Measurements from ENCODE around the gene RNF40. TPM values are rescaled to one million over a fixed set of nuclear protein-coding genes. Genes with fewer than 3 reads are reported as not detected.

Gene RNF40
- total RNA-seq, 1 experiment from 2014 or later: 114 TPM

- H3K27me3 ChIP-seq (ENCODE audit: control insufficient read depth, insufficient read depth, low read length): no peaks in the 10 kb centered on the region
- in situ Hi-C loops (cut with HindIII; ENCODE audit: low pct_unique_long_range_greater_than_20kb, low sequenced_read_pairs) (no loop called here), intact Hi-C loops (cut with micrococcal nuclease; ENCODE audit: unreplicated experiment) (no loop called here)
- no peak overlapping the region for H3K4me3 ChIP-seq (ENCODE audit: low read depth in 2 of 2, low read length in 2 of 2)
- no peaks in the 10 kb centered on the region for H3K9me3 ChIP-seq (ENCODE audit: control insufficient read depth, insufficient read depth, low read depth, low read length)
- ChIA-PET CTCF (interaction anchor here (0.6 kb wide), 1 partner anchor 26 kb away, joined by 3 read pairs; no protein-coding TSS in a partner anchor), POLR2A (interaction anchor here (0.6 kb wide), 2 partner anchors 36 to 118 kb away, joined by 3 read pairs; no protein-coding TSS in a partner anchor)
- H3K36me3 ChIP-seq (ENCODE audit: control insufficient read depth, insufficient read depth, low read length): peaks cover 8% of the 10 kb centered on the region; the same call in 1 of the 2 replicates
- ATAC-seq (no peak), DNase-seq (ENCODE audit: low read depth, low spot score) (no peak)
- H3K27ac ChIP-seq (ENCODE audit: low read length): no peak overlapping the region
- no TSS peak for BruUV-seq (replicated peaks)
- TF ChIP-seq TCF7L2 (IDR thresholded peaks at IDR 0.05; ENCODE audit: low read depth, low read length) (no peak), CTCF (IDR thresholded peaks at IDR 0.05) (no peak), SIN3A (IDR thresholded peaks at IDR 0.05; ENCODE audit: borderline replicate concordance, insufficient read depth, low read depth, low read length) (no peak), POLR2AphosphoS5 (IDR thresholded peaks at IDR 0.05; ENCODE audit: low read depth, low read length) (no peak)
- TF ChIP-seq, protein P1, sequence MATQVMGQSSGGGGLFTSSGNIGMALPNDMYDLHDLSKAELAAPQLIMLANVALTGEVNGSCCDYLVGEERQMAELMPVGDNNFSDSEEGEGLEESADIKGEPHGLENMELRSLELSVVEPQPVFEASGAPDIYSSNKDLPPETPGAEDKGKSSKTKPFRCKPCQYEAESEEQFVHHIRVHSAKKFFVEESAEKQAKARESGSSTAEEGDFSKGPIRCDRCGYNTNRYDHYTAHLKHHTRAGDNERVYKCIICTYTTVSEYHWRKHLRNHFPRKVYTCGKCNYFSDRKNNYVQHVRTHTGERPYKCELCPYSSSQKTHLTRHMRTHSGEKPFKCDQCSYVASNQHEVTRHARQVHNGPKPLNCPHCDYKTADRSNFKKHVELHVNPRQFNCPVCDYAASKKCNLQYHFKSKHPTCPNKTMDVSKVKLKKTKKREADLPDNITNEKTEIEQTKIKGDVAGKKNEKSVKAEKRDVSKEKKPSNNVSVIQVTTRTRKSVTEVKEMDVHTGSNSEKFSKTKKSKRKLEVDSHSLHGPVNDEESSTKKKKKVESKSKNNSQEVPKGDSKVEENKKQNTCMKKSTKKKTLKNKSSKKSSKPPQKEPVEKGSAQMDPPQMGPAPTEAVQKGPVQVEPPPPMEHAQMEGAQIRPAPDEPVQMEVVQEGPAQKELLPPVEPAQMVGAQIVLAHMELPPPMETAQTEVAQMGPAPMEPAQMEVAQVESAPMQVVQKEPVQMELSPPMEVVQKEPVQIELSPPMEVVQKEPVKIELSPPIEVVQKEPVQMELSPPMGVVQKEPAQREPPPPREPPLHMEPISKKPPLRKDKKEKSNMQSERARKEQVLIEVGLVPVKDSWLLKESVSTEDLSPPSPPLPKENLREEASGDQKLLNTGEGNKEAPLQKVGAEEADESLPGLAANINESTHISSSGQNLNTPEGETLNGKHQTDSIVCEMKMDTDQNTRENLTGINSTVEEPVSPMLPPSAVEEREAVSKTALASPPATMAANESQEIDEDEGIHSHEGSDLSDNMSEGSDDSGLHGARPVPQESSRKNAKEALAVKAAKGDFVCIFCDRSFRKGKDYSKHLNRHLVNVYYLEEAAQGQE (IDR thresholded peaks at IDR 0.05; ENCODE audit: insufficient read depth in 1 of 2, low read depth in 2 of 2, low read length in 1 of 2): no peak
- peaks cover 23% of the 10 kb centered on the region for H3K4me1 ChIP-seq (ENCODE audit: control insufficient read depth, insufficient read depth, low read length)
These were observed 21.4 kb downstream of the RNF40 start for GRCh38 chr16:30783280-30784109.

- Histone ChIP-seq H3K27me3 (ENCODE audit: control insufficient read depth, insufficient read depth, low read length) (no peaks in the 10 kb centered on the region), H3K36me3 (ENCODE audit: control insufficient read depth, insufficient read depth, low read length) (peaks cover 8% of the 10 kb centered on the region; the same call in 1 of the 2 replicates), H3K27ac (ENCODE audit: low read length) (no peak overlapping the region), H3K4me1 (ENCODE audit: control insufficient read depth, insufficient read depth, low read length) (peaks cover 20% of the 10 kb centered on the region), H3K9me3 (ENCODE audit: control insufficient read depth, insufficient read depth, low read depth, low read length) (no peaks in the 10 kb centered on the region), H3K4me3 (ENCODE audit: low read depth in 2 of 2, low read length in 2 of 2) (no peak overlapping the region)
- DNase-seq (ENCODE audit: low read depth, low spot score) (no peak), ATAC-seq (no peak)
- in situ Hi-C loops (cut with HindIII; ENCODE audit: low pct_unique_long_range_greater_than_20kb, low sequenced_read_pairs): no loop called here
- CTCF ChIA-PET: no interaction called here
- POLR2A ChIA-PET: interaction anchor here (0.6 kb wide), 1 partner anchor 35 kb away, joined by 3 read pairs; no protein-coding TSS in a partner anchor
- no peak for TF ChIP-seq SIN3A (IDR thresholded peaks at IDR 0.05; ENCODE audit: borderline replicate concordance, insufficient read depth, low read depth, low read length)
- intact Hi-C loops (cut with micrococcal nuclease; ENCODE audit: unreplicated experiment): no loop called here
- no TSS peak for BruUV-seq (replicated peaks)
These were observed 22.1 kb downstream of the RNF40 start for GRCh38 chr16:30784215-30784614.
